ENCODE results near the gene ANAPC15. TPM values are rescaled to one million over a fixed set of nuclear protein-coding genes. Genes with fewer than 3 reads are reported as not detected.

ANAPC15 gene
- total RNA-seq, 2 donors from 2014 or later, result 35.5 to 65.6 TPM

GRCh38 chr11:72084965-72085364 is 27.5 kb downstream of the ANAPC15 start:
- no peaks in the 10 kb centered on the region for H3K9me3 Mint-ChIP-seq
- H3K4me1 Mint-ChIP-seq, result peaks cover 30% of the 10 kb centered on the region
- H3K36me3 Mint-ChIP-seq (ENCODE audit: low read depth), result peaks cover 31% of the 10 kb centered on the region
- no peak for ATAC-seq (replicated peaks)
- peak overlapping the region; percentile 39 for H3K27ac Mint-ChIP-seq
- no peaks in the 10 kb centered on the region for H3K27me3 Mint-ChIP-seq
- H3K4me3 Mint-ChIP-seq, result no peak overlapping the region

GRCh38 chr11:72084076-72084475 is 28.4 kb downstream of the ANAPC15 start:
- Mint-ChIP-seq H3K4me3 (no peak overlapping the region), H3K36me3 (ENCODE audit: low read depth) (peaks cover 24% of the 10 kb centered on the region), H3K27me3 (no peaks in the 10 kb centered on the region), H3K27ac (no peak overlapping the region), H3K9me3 (no peaks in the 10 kb centered on the region), H3K4me1 (peaks cover 30% of the 10 kb centered on the region)
- ATAC-seq (replicated peaks), result no peak

GRCh38 chr11:72083414-72083813 is 29.1 kb downstream of the ANAPC15 start:
- Mint-ChIP-seq H3K9me3 (no peaks in the 10 kb centered on the region), H3K27ac (peak overlapping the region; percentile 13), H3K4me3 (no peak overlapping the region), H3K4me1 (peaks cover 33% of the 10 kb centered on the region), H3K36me3 (ENCODE audit: low read depth) (peaks cover 22% of the 10 kb centered on the region), H3K27me3 (no peaks in the 10 kb centered on the region)
- ATAC-seq (replicated peaks), result no peak

DNA sequence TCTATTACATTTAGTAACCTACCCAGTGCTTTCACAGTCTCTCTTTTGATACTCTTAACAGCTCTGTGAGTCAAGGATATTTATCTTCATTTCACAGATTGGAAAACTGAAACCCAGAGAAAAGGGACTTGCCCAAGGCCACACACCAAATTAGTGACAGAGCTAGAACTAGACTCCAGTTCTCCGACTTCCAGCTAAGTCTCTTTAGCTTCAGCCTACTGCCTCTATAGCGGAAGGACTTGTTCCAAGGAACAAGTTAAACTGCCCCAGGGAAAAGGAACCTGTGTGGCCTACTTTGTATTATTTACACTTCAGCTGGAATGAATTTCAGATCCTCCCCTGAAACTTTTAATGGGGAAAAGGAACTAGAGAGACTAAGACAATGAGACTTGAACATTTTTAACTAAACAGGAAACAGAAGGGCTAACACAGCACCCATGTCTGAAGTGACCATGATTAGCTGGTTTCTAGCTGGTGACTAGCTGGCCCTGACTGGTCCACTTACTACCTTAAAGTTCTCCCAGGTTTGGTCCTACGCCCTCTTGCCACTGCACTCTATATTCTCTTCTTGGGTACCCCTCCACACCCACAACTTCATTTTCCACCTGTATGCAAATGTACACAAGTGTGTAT is 30.6 kb downstream of the ANAPC15 start:
- H3K27ac Mint-ChIP-seq, result peak overlapping the region; percentile 97
- no peak for ATAC-seq (replicated peaks)
- H3K27me3 Mint-ChIP-seq, result no peaks in the 10 kb centered on the region
- peaks cover 30% of the 10 kb centered on the region for H3K4me1 Mint-ChIP-seq
- peaks cover 15% of the 10 kb centered on the region for H3K36me3 Mint-ChIP-seq (ENCODE audit: low read depth)
- H3K9me3 Mint-ChIP-seq, result no peaks in the 10 kb centered on the region
- peak overlapping the region; percentile 88 for H3K4me3 Mint-ChIP-seq

GRCh38 chr11:72081184-72081644 is 31.3 kb downstream of the ANAPC15 start:
- Mint-ChIP-seq H3K36me3 (ENCODE audit: low read depth) (peaks cover 22% of the 10 kb centered on the region), H3K4me1 (peaks cover 28% of the 10 kb centered on the region), H3K27me3 (no peaks in the 10 kb centered on the region), H3K27ac (peak overlapping the region; percentile 97), H3K9me3 (no peaks in the 10 kb centered on the region), H3K4me3 (peak overlapping the region; percentile 88)
- ATAC-seq (replicated peaks), result no peak

- peak within 1 kb of the TSS; percentile 88 for H3K4me3 Mint-ChIP-seq
- peak; percentile 96 for ATAC-seq (replicated peaks)
- H3K27me3 Mint-ChIP-seq, result no peaks in the 10 kb centered on the region
- peaks cover 22% of the 10 kb centered on the region for H3K4me1 Mint-ChIP-seq
- H3K27ac Mint-ChIP-seq, result peak within 1 kb of the TSS; percentile 97
- peaks cover 28% of the 10 kb centered on the region for H3K36me3 Mint-ChIP-seq (ENCODE audit: low read depth)
- no peaks in the 10 kb centered on the region for H3K9me3 Mint-ChIP-seq
Measured at GRCh38 chr11:72080326-72081183, 31.9 kb downstream of the ANAPC15 start, which contains the start of the genes LRRC51 and NUMA1. LRRC51 (plus strand) TSS chr11:72080850; CDS start chr11:72089084, 8,234 bp downstream. NUMA1 (minus strand) TSS chr11:72080542; CDS start chr11:72035943, 44,599 bp downstream.

GRCh38 chr11:72079819-72080325 is 32.6 kb downstream of the ANAPC15 start:
- peak overlapping the region; percentile 88 for H3K4me3 Mint-ChIP-seq
- ATAC-seq (replicated peaks), result peak; percentile 34
- H3K9me3 Mint-ChIP-seq, result no peaks in the 10 kb centered on the region
- peaks cover 34% of the 10 kb centered on the region for H3K36me3 Mint-ChIP-seq (ENCODE audit: low read depth)
- H3K4me1 Mint-ChIP-seq, result peaks cover 22% of the 10 kb centered on the region
- H3K27ac Mint-ChIP-seq, result peak overlapping the region; percentile 97
- no peaks in the 10 kb centered on the region for H3K27me3 Mint-ChIP-seq

DNA sequence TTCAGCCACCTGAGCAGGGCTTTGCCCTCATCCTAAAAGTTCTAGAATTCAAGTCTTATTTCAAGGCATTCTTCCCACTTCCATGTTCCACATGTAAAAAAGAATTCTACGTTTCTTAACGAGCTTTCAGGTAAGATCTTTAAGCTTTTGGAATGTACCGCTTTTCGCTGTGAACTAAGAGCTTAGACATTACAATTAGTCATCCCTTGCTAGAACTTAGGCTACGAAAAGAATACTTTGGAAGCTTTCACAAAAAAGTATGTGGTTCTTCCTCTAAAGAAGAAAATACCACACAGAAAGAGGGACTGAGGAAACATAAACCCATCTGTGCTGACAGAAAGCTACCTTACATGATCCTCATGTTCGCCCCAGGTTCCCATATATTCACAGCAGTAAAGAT is 34.0 kb downstream of the ANAPC15 start:
- Mint-ChIP-seq H3K36me3 (ENCODE audit: low read depth) (peaks cover 45% of the 10 kb centered on the region), H3K27me3 (no peaks in the 10 kb centered on the region), H3K4me3 (peak overlapping the region; percentile 88), H3K9me3 (no peaks in the 10 kb centered on the region), H3K4me1 (peaks cover 23% of the 10 kb centered on the region), H3K27ac (peak overlapping the region; percentile 44)
- ATAC-seq (replicated peaks), result no peak

DNA sequence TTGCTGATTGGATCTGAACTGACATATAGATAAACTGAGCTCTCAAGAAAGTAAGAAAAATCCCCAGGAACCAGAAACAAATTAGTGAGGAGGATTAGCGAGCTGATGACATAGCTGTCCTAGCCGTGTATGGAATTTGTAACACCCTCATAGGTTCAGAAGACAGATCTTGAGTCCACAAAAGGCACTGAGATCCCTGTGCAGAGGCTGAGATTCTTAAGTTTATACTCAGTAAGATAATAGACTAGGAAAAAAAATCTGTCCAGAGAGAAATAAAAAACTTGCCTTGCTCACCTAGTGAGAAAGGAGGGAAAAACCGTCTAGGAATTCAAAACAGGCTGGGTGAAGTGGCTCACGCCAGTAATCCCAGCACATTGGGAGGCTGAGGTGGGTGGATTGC is 36.7 kb downstream of the ANAPC15 start:
- Mint-ChIP-seq H3K4me1 (peaks cover 28% of the 10 kb centered on the region), H3K9me3 (no peaks in the 10 kb centered on the region), H3K4me3 (no peak overlapping the region), H3K27ac (no peak overlapping the region), H3K36me3 (ENCODE audit: low read depth) (peaks cover 63% of the 10 kb centered on the region), H3K27me3 (no peaks in the 10 kb centered on the region)
- no peak for ATAC-seq (replicated peaks)

DNA sequence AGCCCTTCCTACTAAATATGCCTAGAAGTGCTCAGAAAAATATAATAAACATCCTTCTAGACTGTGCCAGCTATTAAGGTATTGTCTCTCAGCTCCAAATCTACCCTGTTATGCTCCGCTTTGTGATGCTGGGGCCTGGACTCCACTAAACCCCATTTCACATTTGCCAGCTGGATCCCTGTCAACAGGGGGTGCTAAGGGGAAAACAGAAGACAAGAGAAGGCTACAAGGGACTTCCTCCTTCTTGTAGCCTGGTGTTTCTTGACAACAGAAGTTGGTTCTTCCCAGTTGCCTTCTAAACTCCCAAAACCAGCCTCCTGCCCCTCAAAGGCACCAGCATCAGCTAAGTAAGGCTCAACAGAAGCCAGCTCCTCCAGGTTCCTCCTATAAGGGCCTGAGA is 37.4 kb downstream of the ANAPC15 start:
- H3K36me3 Mint-ChIP-seq (ENCODE audit: low read depth), result peaks cover 61% of the 10 kb centered on the region
- no peak for ATAC-seq (replicated peaks)
- no peaks in the 10 kb centered on the region for H3K9me3 Mint-ChIP-seq
- H3K27ac Mint-ChIP-seq, result no peak overlapping the region
- H3K4me3 Mint-ChIP-seq, result no peak overlapping the region
- no peaks in the 10 kb centered on the region for H3K27me3 Mint-ChIP-seq
- H3K4me1 Mint-ChIP-seq, result peaks cover 27% of the 10 kb centered on the region

GRCh38 chr11:72072348-72072747 is 40.1 kb downstream of the ANAPC15 start:
- Mint-ChIP-seq H3K4me1 (peaks cover 42% of the 10 kb centered on the region), H3K27ac (no peak overlapping the region), H3K27me3 (no peaks in the 10 kb centered on the region), H3K36me3 (ENCODE audit: low read depth) (peaks cover 82% of the 10 kb centered on the region), H3K9me3 (no peaks in the 10 kb centered on the region), H3K4me3 (no peak overlapping the region)
- peak; percentile 9 for ATAC-seq (replicated peaks)

GRCh38 chr11:72070491-72070890 is 42.0 kb downstream of the ANAPC15 start:
- Mint-ChIP-seq H3K36me3 (ENCODE audit: low read depth) (peaks cover 82% of the 10 kb centered on the region), H3K4me1 (peaks cover 43% of the 10 kb centered on the region), H3K27me3 (no peaks in the 10 kb centered on the region), H3K4me3 (peak overlapping the region; percentile 71), H3K9me3 (no peaks in the 10 kb centered on the region), H3K27ac (peak overlapping the region; percentile 84)
- no peak for ATAC-seq (replicated peaks)

- H3K36me3 Mint-ChIP-seq (ENCODE audit: low read depth), result peaks cover 79% of the 10 kb centered on the region
- peak; percentile 85 for ATAC-seq (replicated peaks)
- peaks cover 43% of the 10 kb centered on the region for H3K4me1 Mint-ChIP-seq
Measured at GRCh38 chr11:72069787-72070251, 42.7 kb downstream of the ANAPC15 start.

DNA sequence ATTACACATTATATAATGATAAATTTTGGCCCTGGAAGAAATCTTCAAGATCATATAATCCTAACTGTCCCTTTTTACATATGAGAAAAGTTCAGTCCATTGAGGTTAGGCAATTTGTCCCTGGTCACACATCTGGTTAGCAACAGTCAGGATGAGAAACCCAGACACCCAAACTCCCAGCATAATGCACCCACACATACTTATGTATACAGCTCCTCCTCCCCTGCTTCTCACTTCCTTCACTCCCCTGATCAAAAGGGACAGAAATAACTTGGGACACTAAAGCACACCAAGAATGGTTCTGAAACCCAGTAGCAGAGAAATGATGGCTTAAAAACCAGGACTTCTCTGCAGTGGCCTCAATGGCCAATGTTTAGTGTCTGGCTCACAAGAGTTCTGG is 43.3 kb downstream of the ANAPC15 start:
- ATAC-seq (replicated peaks), result peak; percentile 67
- peak overlapping the region; percentile 84 for H3K27ac Mint-ChIP-seq
- peaks cover 43% of the 10 kb centered on the region for H3K4me1 Mint-ChIP-seq
- H3K9me3 Mint-ChIP-seq, result no peaks in the 10 kb centered on the region
- peak overlapping the region; percentile 71 for H3K4me3 Mint-ChIP-seq
- H3K36me3 Mint-ChIP-seq (ENCODE audit: low read depth), result peaks cover 76% of the 10 kb centered on the region
- no peaks in the 10 kb centered on the region for H3K27me3 Mint-ChIP-seq

More at GRCh38 chr11:72069787-72070251, 42.7 kb downstream of the ANAPC15 start:
- Mint-ChIP-seq H3K9me3 (no peaks in the 10 kb centered on the region), H3K4me3 (peak overlapping the region; percentile 71), H3K27me3 (no peaks in the 10 kb centered on the region), H3K27ac (peak overlapping the region; percentile 84)

Measured in activated T-helper 17 cell treated with anti-CD3 and anti-CD28 coated beads, Interleukin-2, amount 50 U/mL, for 72 hours (primary cell).